Measurements from ENCODE around the gene DISC1.
"Not testable (repeated sequence)": the region's sequence is repeated elsewhere in the genome, so short reads cannot be mapped to it uniquely, and the experiment has no call there.

DISC1 gene

DNA sequence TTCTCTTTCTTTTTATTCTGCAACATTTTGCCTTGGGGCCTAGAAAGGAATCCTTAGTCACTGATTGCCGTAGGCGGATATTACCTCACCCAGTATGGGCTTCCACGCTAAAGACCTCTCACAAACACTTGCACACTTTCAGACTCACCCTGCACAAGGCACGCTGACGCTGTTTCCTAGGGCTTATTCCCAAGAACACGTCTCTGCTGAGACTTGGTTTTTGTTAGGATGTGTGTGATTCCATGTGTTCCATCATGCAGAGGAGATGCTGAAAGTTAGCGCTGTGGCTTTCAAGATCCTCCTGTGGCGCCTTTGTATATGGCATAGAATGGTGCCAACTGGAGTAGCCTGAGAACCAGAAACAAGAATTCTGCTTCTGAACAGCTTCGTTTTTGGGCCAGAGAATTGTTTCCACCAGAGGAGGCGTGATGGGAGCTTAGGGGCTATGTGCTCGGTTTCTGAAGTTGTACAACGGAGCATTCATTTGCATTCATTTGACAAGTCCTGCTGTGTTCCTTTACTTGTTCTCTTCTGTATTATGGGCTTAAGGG is 297.0 kb downstream of the DISC1 start:
- no peak for FAIRE-seq
- no peak for DNase-seq (ENCODE audit: low spot score)

DNA sequence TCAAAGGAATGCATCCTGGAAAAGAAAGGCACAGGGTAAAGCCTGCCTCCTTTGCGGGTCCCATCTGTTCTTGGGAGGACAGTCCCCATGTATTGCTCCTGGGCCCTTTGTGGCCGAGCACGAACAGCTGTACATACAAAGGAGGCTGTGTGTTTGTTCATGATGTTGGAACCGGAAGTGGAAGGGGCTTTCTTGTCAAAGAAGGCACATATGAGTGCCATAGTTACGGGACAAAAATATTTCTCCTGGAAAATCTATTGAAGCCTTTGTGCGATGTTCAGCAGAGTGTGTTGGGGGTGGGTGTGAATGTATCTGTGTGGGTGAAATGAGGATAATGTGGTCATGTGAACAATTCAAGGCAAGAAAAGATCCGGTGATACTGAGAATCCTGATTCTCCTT is 297.6 kb downstream of the DISC1 start:
- FAIRE-seq (no peak), DNase-seq (ENCODE audit: low spot score) (no peak)

DNA sequence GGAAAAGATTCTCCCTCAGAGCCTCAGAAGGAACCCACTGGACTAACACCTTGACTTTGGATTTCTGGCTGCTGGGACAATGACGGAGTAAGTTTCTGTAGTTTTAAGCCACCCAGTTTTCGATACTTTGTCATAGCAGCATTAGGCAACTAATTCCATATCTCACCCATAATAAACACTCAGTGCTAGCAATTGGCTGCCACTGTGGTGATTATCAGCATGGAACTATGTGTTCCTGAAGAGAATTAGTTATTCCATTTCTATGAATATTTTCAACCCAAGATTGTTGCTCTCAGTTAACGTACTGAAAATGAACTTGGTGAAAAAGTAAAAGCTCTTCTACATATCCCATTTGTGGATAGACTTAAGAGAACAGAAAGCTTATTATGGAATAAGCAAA is 299.3 kb downstream of the DISC1 start:
- DNase-seq (ENCODE audit: low spot score) (no peak), FAIRE-seq (no peak)

DNA sequence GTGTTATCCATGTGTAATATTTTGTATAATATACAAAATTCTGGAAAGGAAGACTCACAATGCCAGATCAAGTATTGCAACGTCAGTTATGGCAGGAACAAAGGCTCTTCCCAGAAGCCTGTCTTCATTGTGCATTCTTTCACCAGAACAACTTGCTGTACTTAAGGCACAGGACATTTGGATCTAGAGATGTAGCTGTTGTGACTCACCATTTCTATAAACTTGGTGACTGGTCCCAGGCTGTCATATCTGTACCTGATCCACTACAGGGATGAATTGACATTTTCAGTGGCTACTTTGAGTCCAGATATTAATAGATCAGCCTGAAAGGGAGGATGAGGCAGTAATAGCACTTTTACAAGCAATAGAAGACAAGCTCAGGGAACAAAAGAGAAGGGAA is 299.8 kb downstream of the DISC1 start:
- DNase-seq (ENCODE audit: low spot score) (no peak), FAIRE-seq (no peak)

DNA sequence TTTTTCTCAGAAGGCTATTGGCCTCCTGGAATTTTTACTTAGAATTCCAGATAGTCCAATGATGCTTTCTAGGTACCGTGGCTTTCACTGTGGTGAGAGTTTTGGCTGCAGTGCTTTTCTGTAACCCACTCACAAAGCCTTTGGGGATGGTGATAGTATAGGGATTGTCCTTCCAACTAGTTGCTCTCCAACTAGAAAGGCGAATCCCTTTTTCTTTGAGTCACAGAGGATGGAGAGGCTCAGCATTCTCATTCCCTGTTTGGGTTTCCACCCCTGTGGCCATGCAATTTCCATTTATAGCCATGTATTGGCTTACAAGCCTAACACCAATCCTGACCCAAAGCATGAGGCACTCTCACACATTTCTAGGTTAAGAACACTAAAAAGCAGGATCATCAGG is 300.3 kb downstream of the DISC1 start:
- FAIRE-seq = no peak

DNA sequence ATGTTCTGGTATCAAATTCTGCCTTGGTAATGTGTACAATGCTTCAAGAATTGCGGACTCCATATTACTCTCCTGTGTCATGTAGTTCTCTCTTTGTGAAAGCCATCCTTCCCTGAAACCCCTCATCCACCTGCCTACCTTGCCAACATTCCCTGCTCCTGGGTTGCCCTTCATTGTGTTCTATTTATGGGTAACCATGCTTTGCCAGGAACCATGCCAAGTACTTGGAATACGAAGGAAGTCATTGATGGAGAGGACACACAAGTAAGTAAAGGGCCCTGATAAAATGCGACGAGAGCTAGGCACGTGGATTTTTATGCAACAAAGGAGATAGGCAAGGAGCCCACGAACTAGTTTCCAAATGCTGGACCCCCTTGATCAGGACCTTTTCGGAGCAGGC is 300.8 kb downstream of the DISC1 start:
- no peak for FAIRE-seq
- DNase-seq (ENCODE audit: low spot score) = no peak

More for the DNA sequence above, 300.3 kb downstream of the DISC1 start:
- DNase-seq (ENCODE audit: low spot score) = no peak

DNA sequence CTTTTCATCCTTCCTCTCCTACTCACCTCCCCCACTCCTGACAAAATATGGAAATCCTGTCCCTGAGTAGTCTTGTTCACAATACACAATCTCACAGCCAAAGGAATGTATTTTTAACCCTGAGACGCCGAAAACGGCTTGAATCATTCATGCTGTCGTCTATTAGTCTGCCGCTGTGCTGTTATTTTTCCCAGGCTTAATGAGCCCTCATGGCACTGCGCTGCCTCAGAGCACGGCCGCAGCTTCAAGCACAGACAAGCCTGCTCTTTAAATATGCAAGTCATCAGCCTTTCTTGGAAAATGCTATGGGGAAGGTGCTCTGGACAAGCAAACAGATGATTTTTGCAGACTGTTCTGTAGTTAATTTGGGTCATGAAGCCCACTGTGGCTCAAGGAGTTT is 302.7 kb downstream of the DISC1 start:
- FAIRE-seq = no peak
- no peak for DNase-seq (ENCODE audit: low spot score)

DNA sequence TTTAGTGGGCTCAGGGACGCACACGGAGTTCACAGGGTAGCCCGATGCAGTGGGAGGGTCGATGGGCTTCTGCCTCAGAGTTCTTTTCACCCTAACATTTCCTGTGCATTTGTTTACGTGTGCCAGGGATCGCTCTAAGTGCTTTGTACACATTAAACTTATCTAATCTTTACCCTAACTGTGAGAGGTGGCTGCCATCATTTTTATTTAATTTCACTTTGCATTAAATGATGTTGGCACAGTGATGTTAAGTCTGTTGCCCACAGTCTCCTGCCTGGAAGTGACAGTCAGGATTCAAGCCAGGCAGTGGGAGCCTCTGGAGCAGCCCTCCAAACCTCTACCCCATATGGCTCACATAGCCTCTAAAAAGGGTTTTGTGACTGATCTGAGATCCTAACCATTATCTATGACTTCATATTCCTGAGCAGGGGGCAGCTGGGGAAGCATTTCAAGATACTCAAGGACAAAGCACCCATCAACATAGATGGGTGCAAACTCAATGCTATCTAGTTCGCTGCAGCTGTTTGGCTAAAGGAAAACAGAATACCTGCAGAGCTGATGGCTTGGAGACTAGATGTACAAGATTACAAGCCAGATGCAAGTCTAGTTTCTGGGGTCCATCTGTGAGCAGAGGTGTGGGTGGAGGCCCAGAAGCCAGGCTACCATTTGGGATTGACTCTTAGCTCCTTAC is 303.8 kb downstream of the DISC1 start:
- FAIRE-seq (no peak), DNase-seq (ENCODE audit: low spot score) (no peak)

DNA sequence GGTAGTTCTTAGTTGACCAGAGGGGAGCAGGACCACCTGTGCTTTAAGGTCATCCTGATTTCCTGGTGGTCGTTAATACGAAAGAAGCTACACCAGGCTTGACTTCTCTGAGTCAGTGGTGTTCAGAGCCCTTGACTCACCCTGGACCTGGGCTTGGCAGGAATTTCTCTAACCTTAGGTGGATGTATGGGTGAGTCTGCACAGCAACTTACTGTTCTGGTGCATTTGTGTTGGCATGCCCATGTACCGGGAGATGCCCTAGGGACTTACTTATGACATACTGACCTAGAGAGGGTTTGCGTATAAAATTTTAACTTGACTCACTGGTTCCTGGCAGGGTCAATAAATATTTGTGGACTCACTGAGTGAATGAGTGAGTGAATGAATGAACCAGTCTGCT is 304.6 kb downstream of the DISC1 start:
- FAIRE-seq = no peak
- DNase-seq (ENCODE audit: low spot score) = no peak

DNA sequence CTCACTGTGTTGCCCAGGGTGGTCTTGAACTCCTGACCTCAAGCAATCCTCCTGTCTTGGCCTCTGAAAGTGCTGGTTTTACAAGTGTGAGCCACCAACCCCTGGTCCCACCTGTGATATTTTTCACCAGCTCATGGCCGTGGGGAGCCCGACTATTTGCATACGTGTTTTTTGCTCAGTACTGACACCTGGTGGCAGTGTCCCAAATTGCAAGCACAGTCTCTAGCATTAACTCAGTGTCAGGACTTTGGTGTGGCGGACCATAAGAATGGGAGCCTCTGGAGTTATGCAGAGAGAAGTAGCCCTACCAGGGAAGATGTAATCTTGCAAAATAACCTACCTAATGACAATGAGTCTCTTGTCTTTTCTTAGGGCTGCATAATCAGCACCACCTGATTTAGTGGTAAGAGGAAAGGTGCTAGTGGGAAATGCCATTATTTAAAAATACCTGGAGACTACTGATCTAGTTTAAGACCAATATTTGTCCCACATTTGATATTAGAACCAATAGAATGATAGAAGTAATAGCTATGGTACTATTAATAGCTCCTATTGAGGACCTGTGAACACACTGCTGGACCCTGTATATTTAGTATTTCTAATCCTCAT is 305.4 kb downstream of the DISC1 start:
- DNase-seq (ENCODE audit: low spot score) (no peak), FAIRE-seq (no peak)

DNA sequence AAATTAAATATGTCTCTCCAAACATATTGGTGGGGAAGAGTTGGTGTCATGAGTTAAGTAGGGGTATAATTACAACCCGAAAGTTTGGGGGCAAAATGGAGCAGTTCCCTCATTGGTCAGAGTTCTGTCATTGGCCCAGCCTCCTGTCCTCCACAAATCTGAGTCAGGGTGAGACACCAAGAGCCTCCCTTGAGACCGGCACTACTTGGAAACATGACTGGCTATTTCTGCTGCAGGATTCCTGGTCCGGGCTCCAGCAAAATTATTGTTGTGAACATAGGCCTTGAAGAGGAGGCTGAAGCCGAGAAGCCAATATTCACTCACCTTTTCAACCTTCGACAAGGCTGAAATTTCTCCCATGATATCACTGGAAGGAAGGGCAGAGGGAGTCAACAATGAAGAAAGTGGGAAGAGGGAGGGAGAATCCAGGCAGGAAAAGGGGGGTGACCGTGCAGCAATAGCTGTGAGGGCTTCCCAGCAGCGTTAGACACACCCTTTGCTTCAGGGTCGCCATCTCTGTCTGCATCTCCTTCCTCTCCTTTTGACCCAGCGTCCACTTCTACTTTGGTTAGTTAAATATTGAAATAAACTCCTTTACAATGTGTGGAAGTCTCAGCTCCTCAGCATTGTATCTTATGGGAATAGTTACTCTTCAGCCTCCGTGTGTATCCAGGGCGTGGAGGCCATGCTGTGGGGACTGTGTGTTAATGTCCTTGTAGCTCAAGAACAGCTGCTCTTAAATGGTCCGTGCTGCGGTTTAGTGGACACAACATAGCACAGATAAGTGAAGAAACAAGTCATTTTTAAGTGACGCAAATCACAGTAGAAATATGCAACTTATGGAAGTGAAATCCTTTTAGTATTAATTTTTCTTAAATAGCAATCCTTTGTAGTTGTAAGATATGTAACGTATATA is 307.4 kb downstream of the DISC1 start:
- FAIRE-seq (no peak), DNase-seq (ENCODE audit: low spot score) (no peak)

DNA sequence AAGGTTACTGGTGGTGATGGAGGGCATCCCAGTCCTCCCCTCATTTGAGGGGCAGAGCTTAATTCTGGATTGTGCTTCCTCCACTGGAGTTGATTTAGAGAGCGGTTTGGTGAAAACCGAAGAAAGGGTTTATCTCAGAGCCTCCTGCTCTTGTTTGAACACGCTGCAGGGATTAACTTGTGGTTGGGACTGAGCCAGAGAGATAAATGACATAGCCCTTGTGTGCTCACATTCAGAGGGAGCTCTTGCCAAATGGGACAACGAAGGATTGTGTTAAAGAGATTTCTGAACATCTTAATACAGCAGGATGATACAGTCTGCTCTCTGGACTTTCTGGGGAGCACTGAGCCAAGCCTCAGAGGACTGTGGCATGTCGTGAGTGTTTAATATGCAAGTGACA is 308.2 kb downstream of the DISC1 start:
- DNase-seq (ENCODE audit: low spot score) (no peak), FAIRE-seq (no peak)

DNA sequence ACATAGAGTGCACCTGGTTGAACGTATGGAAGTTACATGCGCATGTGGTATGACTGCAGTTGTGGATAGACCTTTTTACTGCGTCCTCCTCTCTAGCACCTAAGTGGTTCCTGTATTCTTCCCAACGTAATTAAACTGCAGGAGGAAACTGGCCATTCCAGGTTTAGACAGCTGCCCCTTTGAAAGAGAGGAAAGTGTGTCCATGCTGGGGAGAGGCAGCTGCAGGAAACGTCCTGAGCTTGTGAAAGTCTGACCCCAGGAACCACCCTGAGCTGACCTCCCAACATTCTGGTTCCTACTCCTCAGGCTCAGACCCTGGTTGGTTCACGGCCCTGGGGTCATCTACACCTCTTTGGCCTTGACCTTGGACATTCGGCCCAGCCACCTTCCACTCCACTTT is 309.3 kb downstream of the DISC1 start:
- DNase-seq (ENCODE audit: low spot score) (no peak), FAIRE-seq (no peak)

DNA sequence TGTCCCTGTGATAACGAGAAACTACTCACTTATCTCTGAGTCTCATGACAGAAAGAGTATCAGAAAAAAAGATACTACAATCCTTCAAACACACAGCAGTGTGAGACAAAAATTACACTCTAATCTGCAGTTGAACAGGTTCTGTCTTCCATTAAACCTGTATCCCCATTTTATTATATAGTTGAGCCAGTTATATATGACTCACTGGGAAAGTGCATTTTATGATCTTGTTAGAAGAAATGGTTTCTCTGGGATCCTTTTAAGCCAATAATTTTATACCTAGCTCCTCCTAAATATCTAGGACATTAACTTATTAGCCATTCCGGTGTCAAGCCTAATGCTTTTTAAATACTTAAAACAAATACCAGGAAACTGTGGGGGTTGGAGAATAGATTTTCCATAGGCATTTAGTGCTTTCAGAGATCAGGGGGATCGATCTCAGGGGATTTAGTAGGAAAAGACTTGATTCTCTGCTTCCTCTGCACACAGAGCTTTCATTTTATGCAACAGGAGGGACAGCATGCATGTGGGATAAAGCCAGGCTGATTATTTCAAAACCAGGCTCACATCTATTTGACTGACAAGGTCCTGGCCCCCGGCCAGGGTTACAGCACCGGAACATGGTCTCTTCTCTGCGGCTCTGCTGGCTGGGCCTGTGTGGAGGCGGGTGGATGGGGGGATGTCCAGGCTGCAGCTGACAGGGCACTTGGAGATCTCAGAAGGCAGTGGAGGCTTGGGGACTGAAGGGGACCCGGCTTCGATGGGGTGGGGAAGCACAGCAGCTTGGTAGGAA is 310.6 kb downstream of the DISC1 start:
- no peak for FAIRE-seq
- no peak for DNase-seq (ENCODE audit: low spot score)

DNA sequence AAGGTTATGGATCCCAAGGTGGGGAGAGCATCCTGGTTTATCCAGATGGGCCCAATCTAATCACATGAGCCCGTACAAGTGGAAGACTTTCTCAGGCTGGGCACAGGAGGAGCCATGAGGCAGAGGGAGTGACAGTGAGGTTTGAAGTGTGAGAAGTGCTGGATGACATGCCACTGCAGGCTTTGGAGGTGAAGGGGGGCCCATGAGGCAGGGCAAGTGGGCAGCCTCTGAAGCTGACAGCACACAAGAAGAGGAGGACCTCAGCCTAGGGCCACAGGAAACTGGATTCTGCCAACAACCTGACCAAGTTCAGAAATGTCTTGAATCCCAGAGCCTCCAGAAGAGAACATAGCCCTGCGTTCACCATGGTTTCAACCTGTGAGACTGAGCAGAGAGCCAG is 311.6 kb downstream of the DISC1 start:
- FAIRE-seq = no peak
- DNase-seq (ENCODE audit: low spot score) = no peak

DNA sequence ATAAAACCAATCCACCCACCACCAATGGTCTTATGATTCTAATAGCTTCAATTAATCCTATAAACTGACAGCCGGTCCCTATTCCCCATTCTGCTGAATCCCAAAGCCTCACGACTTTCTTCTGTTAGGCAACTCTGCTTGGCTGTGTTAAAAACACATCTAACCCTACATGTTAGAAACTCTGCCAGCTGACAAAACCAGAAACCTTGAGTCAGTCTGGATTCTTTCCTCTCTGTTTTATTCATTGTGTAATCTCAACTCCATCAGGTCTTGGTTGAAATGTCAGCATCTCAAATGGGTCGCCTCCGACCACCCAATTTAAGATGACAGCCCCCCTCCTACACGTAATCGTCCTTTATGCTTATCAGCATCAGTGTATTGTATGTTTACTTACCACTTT is 312.1 kb downstream of the DISC1 start:
- no peak for DNase-seq (ENCODE audit: low spot score)
- no peak for FAIRE-seq

DNA sequence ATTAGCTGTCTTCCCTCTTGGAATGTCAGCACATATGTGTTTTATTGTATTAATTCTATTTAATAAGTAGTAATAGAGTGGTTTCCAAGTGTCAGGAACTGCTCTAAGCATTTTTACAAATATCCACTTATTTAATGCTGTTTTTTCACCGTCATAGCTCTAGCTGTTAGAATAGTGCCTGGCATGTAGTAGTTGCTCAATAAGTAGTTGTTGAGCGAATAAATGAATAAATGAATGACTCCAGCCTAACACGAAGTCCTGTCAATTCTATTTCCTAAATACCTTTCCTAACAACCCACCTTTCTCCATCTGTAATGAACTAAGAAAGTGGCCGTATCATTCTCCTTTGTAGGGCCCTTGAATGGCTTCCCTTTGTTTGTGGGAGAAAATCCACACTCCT is 312.5 kb downstream of the DISC1 start:
- DNase-seq (ENCODE audit: low spot score) (no peak), FAIRE-seq (no peak)

DNA sequence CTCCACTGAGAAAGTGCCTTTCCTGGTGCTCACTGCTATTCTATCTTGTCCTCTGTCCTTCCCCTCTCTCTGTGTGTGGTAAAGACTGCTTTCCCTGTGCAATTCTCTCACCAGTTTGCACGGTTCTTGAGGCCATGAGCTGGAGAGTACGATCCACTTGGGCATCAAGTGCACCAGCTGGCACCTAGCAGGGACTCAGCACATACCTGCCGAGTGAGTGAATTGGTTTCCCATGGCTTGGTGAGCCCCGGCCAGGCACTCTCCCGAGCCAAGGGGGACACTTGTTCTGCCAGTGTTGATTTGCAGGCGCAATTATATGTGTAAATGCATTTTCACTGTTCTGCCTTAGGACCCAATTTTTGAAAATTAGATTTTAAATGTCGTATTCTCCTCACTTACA is 313.5 kb downstream of the DISC1 start:
- DNase-seq (ENCODE audit: low spot score) (no peak), FAIRE-seq (no peak)

DNA sequence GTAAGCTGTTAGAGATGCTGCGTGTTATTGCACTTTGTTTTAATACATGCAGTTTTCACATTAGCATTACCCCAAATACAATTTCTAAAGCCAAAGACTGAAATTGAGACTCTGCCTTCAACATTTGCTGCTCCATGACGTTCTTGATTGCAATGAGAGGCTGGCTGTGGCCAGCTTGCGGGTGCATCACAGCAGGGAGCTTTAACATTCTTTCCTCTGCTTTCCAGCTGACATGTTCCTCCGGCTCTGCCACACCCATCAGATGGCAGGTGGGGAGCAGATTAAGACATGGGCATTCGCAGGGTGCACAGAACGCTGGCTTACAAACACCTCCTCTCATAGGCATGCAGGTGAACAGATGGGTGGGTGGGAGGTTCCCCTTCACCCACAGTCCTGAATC is 314.1 kb downstream of the DISC1 start:
- DNase-seq (ENCODE audit: low spot score) (no peak), FAIRE-seq (no peak)

DNA sequence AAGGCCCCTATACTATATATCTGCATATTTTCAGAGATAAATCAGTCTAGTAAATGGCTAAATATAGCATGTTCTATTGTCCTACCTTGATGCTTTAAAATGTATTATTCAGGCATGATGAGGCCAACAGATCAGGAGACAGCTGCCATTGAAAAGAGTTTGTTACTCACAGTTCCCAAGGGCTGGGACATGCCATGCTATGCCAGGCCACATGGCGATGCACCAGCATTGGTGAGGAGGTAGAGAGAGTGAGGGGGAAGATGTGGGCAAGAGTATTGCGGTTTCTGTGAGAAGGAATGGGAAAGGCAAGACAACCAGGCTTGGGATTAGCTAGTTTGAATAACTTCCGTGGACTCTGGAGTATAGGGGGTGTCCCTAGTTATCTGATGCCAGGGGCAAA is 316.5 kb downstream of the DISC1 start:
- DNase-seq (ENCODE audit: low spot score) = no peak
- FAIRE-seq = no peak

DNA sequence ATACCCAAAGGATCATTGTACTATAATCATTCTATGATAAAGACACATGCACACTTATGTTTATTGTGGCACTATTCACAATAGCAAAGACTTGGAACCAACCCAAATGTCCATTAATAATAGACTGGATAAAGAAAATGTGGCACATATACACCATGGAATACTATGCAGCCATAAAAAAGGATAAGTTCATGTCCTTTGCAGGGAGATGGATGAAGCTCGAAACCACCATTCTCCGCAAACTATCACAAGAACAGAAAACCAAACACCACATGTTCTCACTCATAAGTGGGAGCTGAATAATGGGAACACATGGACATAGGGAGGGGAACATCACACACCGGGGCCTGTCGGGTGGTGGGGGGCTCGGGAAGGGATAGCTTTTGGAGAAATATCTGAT is 321.5 kb downstream of the DISC1 start:
- not testable (repeated sequence) for FAIRE-seq; DNase-seq (ENCODE audit: low spot score)

Measured in urothelium cell line (cell line).